Right ventricle myocardium inferior (tissue), 1 donor: Measurements from ENCODE around the gene MAGOHB. TPM values are rescaled to one million over a fixed set of nuclear protein-coding genes. Genes with fewer than 3 reads are reported as not detected.

ENCODE experiments used
- ATAC-seq: fragments of 200-7000 bp; cut with Tn5 transposase; one replicate; pipeline ENCODE4 v1.9.1; 2020; ENCODE audit warnings: mild to moderate bottlenecking, moderate library complexity
- DNase-seq: peaks from one replicate; pipeline ENCODE4 v3.0.0; 2021; ENCODE audit errors: missing footprints
- intact Hi-C: fragments of 100-400 bp; cut with DNase I; formaldehyde crosslinking; loops from one replicate; pipeline ENCODE4 v1.11.0; 2022
- total RNA-seq: library from RNA; stranded (reverse); fragmentation: NEBNext Ultra II Directional; extraction: Animal tissue kit (Norgen Biotek cat#: 25700); gene quantifications from one replicate; pipeline ENCODE4 v1.2.1, GENCODE V29; 2021
- donor health status: DM: no; HTN: yes; CAD: no; lungs with severe emphysema.

Gene MAGOHB
- total RNA-seq, 1 donor from 2014 or later = 14.8 TPM

DNA sequence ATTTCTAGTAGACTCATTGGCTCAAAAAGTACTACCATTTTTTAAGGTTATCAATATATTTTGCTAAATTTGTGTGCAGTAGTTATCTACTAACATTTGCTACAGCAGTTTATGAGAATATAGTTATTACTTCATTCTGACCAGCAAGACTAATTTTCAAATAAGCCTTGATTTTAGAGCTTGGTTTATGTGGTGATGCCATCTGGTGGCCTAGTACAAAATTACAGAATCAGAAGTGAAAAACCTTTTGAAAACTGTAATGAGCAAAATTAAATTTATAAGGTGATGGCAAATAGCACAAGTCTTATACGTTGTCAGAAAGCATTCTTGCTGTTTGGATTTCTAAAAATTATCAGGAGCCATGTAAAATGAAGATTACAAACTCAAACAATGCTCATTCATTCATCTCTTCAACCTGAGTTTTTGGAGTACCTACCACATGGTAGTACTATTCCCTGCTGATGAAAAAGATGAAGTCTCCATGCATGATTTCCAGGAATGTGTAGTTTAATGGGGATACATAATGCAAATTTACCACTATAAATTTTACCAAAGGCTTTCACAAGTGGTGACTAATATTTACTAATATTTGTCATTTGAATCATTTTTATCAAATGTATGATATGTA, 51.0 kb downstream of the MAGOHB start:
- no peak for DNase-seq
- intact Hi-C loops = loop anchor here (1.0 to 10.0 kb wide), 3 partner anchors 231 to 808 kb away; no protein-coding TSS in a partner anchor
- ATAC-seq = no peak

DNA sequence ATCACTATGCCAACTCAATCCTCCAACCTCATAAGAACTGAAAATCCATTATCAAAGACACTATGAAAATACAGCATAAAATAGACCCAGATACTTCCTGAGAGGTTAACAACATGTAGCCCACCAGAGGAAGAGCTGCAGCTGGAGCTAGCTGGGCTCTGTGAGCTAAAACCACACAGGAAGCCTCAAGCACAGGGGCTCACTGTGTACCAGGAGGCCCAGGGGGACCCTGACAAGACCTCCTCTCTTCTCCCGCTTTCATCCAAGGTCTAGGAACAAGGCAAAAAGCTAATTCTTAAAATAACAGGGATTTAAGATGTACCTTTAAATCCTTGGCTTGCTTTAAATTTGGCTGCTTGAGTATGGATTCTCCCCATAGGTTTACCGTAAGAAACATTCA, 54.2 kb downstream of the MAGOHB start:
- intact Hi-C loops = no loop called here
- ATAC-seq (no peak), DNase-seq (no peak)

DNA sequence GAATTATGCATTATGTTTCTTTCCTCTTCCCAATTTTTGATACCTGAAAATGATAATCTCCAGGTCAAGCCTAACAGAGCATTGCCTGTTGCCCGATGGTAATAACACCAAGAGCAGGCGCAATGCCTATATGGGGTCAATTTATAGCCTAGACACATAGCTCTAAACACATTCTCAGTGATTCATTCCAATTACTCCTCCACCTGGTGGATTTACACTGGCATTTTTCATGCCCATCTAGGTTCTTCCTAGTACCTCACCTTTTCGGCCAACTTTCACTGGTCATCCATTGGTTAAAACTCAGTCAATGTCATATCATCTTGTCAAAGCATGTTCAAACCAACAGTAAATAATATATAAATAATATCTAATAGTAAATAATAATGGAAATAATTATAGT, 54.6 kb downstream of the MAGOHB start:
- intact Hi-C loops = no loop called here

DNA sequence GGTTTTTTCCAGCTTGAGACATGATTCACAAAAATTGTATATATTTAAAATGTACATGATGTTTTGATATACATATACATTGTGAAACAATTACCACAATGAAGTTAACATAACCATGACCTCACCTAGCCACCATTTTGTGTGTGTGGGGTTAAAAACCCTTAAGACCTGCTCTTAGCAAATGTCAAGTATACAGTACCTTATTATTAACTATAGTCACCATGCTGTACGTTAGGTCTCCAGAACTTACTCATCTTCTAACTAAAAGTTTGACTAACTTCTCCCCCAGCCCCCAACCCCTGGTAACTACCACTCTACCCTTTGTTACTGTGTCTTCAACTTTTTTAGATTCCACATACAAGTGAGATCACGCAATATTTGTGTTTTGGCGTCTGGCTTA, 55.1 kb downstream of the MAGOHB start:
- ATAC-seq (no peak), DNase-seq (no peak)
- intact Hi-C loops = no loop called here

More for the DNA sequence above, 54.6 kb downstream of the MAGOHB start:
- ATAC-seq (no peak), DNase-seq (no peak)

DNA sequence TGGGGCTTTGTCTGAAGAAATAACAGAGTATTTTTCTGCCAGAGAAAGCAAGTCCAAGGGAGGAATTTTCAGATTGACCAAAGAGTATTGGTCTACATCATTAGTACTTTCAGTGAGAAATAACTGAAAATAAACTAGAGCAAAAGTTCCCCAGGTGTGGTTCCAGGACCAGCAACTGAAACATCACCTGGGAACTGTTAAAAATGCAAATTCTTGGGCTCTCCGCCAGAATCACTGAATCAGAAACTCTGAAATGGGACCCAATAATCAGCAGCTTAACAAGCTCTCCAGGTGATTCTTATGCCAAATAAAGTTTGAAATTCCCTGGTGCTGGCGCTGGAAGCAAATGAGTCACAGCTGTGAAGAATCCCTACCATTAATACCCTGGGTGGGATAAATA, 55.6 kb downstream of the MAGOHB start:
- intact Hi-C loops = no loop called here
- DNase-seq = no peak
- no peak for ATAC-seq

DNA sequence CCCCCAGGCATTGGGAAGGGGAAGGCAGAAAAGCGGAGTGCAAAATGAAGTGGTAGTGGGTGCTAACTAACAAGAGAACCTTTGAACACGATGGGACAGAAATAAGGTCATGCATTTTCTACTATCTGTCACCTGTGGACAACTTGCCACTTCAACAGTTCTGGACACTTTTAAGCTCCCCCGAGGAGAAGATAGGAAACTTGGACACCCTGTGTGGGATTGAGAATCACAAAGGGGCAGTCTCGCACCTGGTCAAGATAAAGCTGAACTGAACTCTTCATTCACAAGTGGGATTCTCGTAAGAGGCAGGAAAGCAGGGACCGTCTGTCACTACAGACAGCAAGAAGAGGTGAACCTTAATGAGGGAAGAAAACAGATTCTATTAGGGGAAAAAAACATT, 56.1 kb downstream of the MAGOHB start:
- DNase-seq = no peak
- no peak for ATAC-seq
- intact Hi-C loops = no loop called here

DNA sequence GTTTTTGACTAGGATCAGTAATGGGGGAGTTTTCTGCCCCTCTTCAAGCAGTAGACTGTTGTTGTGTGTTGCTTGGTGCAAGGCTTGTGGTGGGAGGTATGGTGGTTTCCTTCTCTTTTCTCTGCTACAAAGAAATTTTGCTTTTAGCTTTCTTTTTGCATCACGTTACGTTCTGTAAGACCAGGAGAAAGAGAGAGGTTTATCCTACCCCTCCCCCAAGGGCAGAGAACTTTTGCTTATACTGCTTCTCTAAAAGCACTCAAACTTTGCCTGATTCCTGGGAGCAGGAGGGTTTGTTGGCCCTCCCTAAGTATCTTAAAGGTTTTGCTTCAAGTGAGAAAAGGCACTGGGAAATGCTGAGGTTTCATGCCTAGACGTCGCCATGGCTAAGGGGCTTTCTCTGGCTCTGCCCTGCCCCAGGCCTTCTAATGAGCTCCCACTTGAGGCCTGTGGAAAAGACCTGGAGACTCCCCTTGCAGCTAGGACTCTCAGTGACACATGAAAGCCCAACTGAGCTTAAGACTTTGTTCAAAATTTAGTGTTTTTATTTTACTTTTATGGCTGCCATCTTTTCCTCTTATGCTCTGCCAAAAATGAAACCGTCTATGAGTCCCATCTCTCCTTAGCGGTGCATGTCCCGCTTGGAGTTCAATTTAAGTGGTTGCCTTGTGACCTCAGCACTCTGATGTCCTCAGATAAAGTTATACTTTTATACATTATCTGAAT, 58.5 kb downstream of the MAGOHB start:
- DNase-seq (no peak), ATAC-seq (no peak)
- intact Hi-C loops = no loop called here

DNA sequence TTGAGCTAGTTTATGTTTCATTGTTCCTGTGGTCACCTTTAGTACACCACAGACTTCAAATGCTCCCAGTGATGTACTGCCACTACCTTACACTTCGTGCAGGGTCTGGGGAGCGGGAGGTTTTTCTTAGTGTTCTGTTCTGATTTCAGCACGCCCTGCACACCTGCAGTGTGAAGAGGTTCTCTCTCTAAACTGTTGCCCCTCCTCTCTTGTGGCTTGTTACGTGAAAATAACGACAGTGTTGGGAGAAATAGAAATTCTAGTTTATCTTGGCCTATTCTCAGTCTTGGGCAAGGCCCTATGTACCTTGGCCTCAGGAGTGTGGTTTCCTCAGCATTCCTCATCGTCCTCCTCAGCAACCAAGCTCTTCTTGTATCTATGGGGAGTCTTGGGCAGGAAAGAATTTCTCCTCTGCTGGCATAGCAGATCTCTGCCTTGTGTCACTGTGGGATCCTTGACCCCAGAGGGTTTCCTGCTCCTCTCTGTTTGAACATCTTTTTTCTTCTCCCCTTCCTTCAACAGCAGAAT, 59.1 kb downstream of the MAGOHB start:
- no peak for ATAC-seq
- intact Hi-C loops = no loop called here
- no peak for DNase-seq

Other genes starting within 250 kb of the MAGOHB start
- gene KLRK1, start 223.6 kb downstream of the MAGOHB start, total RNA-seq = 1.2 TPM
- gene KLRC4, start 203.9 kb downstream of the MAGOHB start, total RNA-seq = not detected
- gene KLRC3, start 193.0 kb downstream of the MAGOHB start, total RNA-seq = not detected
- not detected for gene KLRC2, start 177.6 kb downstream of the MAGOHB start, total RNA-seq
- gene KLRC1, start 160.2 kb downstream of the MAGOHB start, total RNA-seq = not detected
- 0.62 TPM for gene EIF2S3B, start 107.7 kb downstream of the MAGOHB start, total RNA-seq
- not detected for gene STYK1, start 60.4 kb upstream of the MAGOHB start, total RNA-seq
- gene YBX3, start 109.7 kb upstream of the MAGOHB start, total RNA-seq = 594 TPM
- not detected for gene TAS2R7, start 189.0 kb upstream of the MAGOHB start, total RNA-seq
- gene TAS2R8, start 193.7 kb upstream of the MAGOHB start, total RNA-seq = not detected
- gene TAS2R9, start 196.6 kb upstream of the MAGOHB start, total RNA-seq = not detected
- not detected for gene TAS2R10, start 212.7 kb upstream of the MAGOHB start, total RNA-seq
- 1.8 TPM for gene PRR4, start 235.9 kb upstream of the MAGOHB start, total RNA-seq